Astrocyte (in vitro differentiated cells and primary cell): ENCODE results near the gene EML5.

Experiments
- CTCF ChIP-seq: IDR thresholded peaks from 2 replicates; pipeline ENCODE4 v1.5.1; 2011; ENCODE audit warnings: low read depth, mild to moderate bottlenecking, inconsistent platforms, low read length, moderate library complexity; ENCODE audit not compliant: insufficient read depth
- EZH2 ChIP-seq: IDR thresholded peaks from 2 replicates; pipeline ENCODE4 v1.6.1; 2012; ENCODE audit warnings: mild to moderate bottlenecking, low read length, inconsistent platforms; ENCODE audit not compliant: insufficient read depth

GRCh38 chr14:88840926-88841325, 48.2 kb upstream of the EML5 start:
- TF ChIP-seq CTCF: no peak
- no peak for TF ChIP-seq EZH2
